Mucosa of descending colon (tissue), 3 donors: ENCODE measurements around the gene PIH1D1. TPM values are rescaled to one million over a fixed set of nuclear protein-coding genes. Genes with fewer than 3 reads are reported as not detected.

Experiments
- ATAC-seq: fragments of 200-7000 bp; cut with Tn5 transposase; one replicate; pipeline ENCODE4 v1.9.1; 2020; ENCODE audit warnings: mild to moderate bottlenecking, moderate library complexity
- DNase-seq, 3 donors: peaks; one replicate each; pipeline ENCODE4 v3.0.0-alpha.2; 2020
- H3K36me3 ChIP-seq: fragments of 200-600 bp; one replicate; pipeline ENCODE4 v1.8.0; 2021; ENCODE audit warnings: low read depth, mild to moderate bottlenecking
- H3K4me1 ChIP-seq: fragments of 200-600 bp; one replicate; pipeline ENCODE4 v1.8.0; 2021; ENCODE audit warnings: low read depth, mild to moderate bottlenecking
- H3K4me3 ChIP-seq: fragments of 200-600 bp; one replicate; pipeline ENCODE4 v1.8.0; 2021; ENCODE audit warnings: mild to moderate bottlenecking
- H3K9me3 ChIP-seq: fragments of 200-600 bp; one replicate; pipeline ENCODE4 v1.8.0; 2021; ENCODE audit warnings: mild to moderate bottlenecking
- intact Hi-C, 2 donors: fragments of 100-400 bp; cut with DNase I in 1 of 2; cut with micrococcal nuclease in 1 of 2; formaldehyde crosslinking; loops; one replicate each; pipeline versions ENCODE4 v1.11.0 to v1.11.1; 2022; cut with DNase I, micrococcal nuclease
- total RNA-seq, 3 donors: library from RNA; stranded (reverse); fragmentation: NEBNext Ultra II Directional in 2 of 3; extraction: Animal tissue kit (Norgen Biotek cat#: 25700) in 2 of 3; gene quantifications; one replicate each; pipeline versions ENCODE4 v1.2.1 to v1.2.4, GENCODE V29; 2021 to 2023
- TF ChIP-seq, protein P1 (sequence below): fragments of 200-600 bp; IDR thresholded peaks from one replicate; pipeline ENCODE4 v1.8.0; 2022; ENCODE audit warnings: antibody characterized with exemption, mild to moderate bottlenecking
- donor health status: DM: no; HTN: no; CAD: no; lungs with moderate emphysema.
- donor health status: DM: no; HTN: no; CAD: no.
- donor health status: DM: no; HTN: yes; CAD: no.

The PIH1D1 gene
- total RNA-seq, 3 donors from 2014 or later, result 65.2 to 78.7 (median 76.6) TPM

- intact Hi-C loops, result no loop called here
- DNase-seq, result no peak
Measured at GRCh38 chr19:49456326-49456725, 4.7 kb upstream of the PIH1D1 start.

DNA sequence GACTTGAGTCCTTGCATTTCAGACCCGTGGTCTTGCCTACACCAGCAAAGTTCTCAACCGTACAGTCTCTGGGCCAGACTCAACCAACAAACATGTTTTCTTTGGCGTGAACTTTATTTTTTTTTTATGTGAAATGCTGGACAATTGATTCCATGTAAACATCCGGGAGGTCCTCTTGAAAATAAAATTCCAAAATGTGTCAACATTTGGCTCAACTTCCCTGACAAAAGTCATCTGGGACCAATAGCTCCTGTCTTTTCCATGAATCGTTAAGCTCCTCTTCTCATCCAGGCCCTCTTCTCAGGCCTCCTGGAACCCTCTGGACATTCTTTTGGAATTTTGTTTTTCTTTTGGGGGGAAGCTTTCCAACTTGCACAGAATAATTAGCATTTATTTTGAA lies 4.2 kb upstream of the PIH1D1 start:
- no peaks in the 10 kb centered on the region for H3K9me3 ChIP-seq
- intact Hi-C loops, result no loop called here
- H3K36me3 ChIP-seq, result peaks cover 5% of the 10 kb centered on the region
- DNase-seq, result no peak
- peaks cover 15% of the 10 kb centered on the region for H3K4me1 ChIP-seq
- TF ChIP-seq, protein P1, sequence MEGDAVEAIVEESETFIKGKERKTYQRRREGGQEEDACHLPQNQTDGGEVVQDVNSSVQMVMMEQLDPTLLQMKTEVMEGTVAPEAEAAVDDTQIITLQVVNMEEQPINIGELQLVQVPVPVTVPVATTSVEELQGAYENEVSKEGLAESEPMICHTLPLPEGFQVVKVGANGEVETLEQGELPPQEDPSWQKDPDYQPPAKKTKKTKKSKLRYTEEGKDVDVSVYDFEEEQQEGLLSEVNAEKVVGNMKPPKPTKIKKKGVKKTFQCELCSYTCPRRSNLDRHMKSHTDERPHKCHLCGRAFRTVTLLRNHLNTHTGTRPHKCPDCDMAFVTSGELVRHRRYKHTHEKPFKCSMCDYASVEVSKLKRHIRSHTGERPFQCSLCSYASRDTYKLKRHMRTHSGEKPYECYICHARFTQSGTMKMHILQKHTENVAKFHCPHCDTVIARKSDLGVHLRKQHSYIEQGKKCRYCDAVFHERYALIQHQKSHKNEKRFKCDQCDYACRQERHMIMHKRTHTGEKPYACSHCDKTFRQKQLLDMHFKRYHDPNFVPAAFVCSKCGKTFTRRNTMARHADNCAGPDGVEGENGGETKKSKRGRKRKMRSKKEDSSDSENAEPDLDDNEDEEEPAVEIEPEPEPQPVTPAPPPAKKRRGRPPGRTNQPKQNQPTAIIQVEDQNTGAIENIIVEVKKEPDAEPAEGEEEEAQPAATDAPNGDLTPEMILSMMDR, result no peak
- no peak overlapping the region for H3K4me3 ChIP-seq
- no peak for ATAC-seq

More at GRCh38 chr19:49456326-49456725, 4.7 kb upstream of the PIH1D1 start:
- no peak overlapping the region for H3K4me3 ChIP-seq
- no peaks in the 10 kb centered on the region for H3K9me3 ChIP-seq
- peaks cover 5% of the 10 kb centered on the region for H3K36me3 ChIP-seq
- TF ChIP-seq, protein P1, result no peak
- peaks cover 15% of the 10 kb centered on the region for H3K4me1 ChIP-seq
- no peak for ATAC-seq

DNA sequence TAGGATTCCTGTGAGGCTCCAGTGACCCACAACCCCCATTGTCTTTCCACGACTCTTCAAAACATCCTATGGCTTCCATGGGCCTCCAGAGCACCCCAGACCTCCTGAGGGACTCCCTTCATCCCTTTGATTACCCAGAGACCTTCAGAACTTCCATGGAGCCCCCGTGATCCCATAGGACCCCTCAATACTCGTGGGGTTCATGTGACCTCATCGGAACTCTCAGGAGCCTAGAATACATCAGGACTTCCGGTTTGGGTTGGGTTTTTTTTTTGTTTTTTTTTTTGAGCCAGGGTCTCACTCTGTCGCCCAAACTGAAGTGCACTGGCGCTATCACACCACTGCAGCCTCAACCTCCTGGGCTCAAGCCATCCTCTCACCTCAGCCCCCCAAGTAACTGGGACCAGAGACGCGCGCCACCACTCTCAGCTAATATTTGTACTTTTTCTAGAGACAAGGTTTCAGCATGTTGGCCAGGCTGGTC lies 2.2 kb upstream of the PIH1D1 start:
- peak overlapping the region; percentile 36 for H3K4me3 ChIP-seq
- DNase-seq (no peak), ATAC-seq (no peak)
- peaks cover 18% of the 10 kb centered on the region for H3K4me1 ChIP-seq
- peaks cover 5% of the 10 kb centered on the region for H3K36me3 ChIP-seq
- intact Hi-C loops, result no loop called here
- TF ChIP-seq, protein P1, result no peak
- H3K9me3 ChIP-seq, result no peaks in the 10 kb centered on the region

- peak; percentile 90 for ATAC-seq
- peak; percentile 98 to 99 (median 99) for DNase-seq
- no peaks in the 10 kb centered on the region for H3K9me3 ChIP-seq
- TF ChIP-seq, protein P1, result no peak
- peak within 1 kb of the TSS; percentile 36 for H3K4me3 ChIP-seq
- intact Hi-C loops, result no loop called here
- H3K4me1 ChIP-seq, result peaks cover 18% of the 10 kb centered on the region
- peaks cover 5% of the 10 kb centered on the region for H3K36me3 ChIP-seq
Measured at GRCh38 chr19:49453013-49453756, 1.6 kb upstream of the PIH1D1 start, which contains the start of gene ALDH16A1. Gene ALDH16A1, plus strand, starts transcription at chr19:49453225. Its CDS starts 107 bp downstream, at chr19:49453332.

DNA sequence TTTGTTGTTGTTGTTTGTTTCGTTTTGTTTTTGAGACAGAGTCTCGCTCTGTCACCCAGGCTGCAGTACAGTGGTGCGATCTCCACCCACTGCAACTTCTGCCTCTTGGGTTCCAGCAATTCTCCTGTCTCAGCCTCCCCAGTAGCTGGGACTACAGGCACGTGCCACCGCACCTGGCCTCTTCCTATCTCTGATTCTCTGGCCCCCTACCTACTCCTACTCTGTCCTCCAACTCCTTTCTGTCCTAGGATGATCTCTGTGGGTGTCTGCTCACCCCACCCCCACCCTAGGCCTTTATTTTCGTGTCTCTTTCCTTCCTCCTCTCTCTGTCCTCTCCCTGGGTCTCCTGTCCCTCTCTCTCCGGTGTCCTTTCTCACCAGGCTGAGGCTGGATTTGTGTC lies 1.2 kb downstream of the PIH1D1 start:
- TF ChIP-seq, protein P1, result no peak
- Histone ChIP-seq H3K4me1 (peaks cover 13% of the 10 kb centered on the region), H3K4me3 (no peak overlapping the region)

More for the DNA sequence above, 1.2 kb downstream of the PIH1D1 start:
- Histone ChIP-seq H3K9me3 (no peaks in the 10 kb centered on the region), H3K36me3 (peaks cover 5% of the 10 kb centered on the region)
- DNase-seq (no peak), ATAC-seq (no peak)
- intact Hi-C loops, result no loop called here
